GM19468 (cell line): Measurements from ENCODE around the gene ZMAT2.
"Not testable (repeated sequence)": the region's sequence is repeated elsewhere in the genome, so short reads cannot be mapped to it uniquely, and the experiment has no call there.

Experiments used
- ATAC-seq: cut with Tn5 transposase; IDR thresholded peaks from one replicate; pipeline ENCODE4 v1.9.1; 2021; ENCODE audit warnings: mild to moderate bottlenecking, moderate library complexity, moderate number of reproducible peaks; ENCODE audit not compliant: unreplicated experiment; ENCODE audit errors: extremely low read depth

ZMAT2 gene

GRCh38 chr5:140700177-140701144, at the start of gene ZMAT2:
Gene ZMAT2, plus strand, starts transcription at chr5:140700447. Its CDS starts 14 bp downstream, at chr5:140700461.
- ATAC-seq = peak; percentile 88

- no peak for ATAC-seq
Observed at GRCh38 chr5:140658870-140659269, 41.4 kb upstream of the ZMAT2 start.

DNA sequence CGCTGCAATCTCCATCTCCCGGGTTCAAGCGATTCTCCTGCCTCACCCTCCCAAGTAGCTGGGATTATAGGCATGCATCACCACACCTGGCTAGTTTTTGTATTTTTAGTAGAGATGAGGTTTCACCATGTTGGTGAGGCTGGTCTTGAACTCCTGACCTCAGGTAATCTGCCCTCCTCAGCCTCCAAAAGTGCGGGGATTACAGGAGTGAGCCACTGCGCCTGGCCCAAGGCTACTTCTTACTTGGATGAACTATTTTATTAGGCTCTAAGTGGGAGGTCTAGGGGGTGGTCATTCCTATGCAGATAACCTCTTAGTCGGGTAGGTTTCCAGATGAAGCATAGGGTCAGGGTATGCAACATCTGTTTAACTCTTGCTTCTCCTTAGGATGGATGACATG, 39.9 kb upstream of the ZMAT2 start:
- not testable (repeated sequence) for ATAC-seq

- ATAC-seq = no peak
Observed at GRCh38 chr5:140664030-140664358, 36.3 kb upstream of the ZMAT2 start.

DNA sequence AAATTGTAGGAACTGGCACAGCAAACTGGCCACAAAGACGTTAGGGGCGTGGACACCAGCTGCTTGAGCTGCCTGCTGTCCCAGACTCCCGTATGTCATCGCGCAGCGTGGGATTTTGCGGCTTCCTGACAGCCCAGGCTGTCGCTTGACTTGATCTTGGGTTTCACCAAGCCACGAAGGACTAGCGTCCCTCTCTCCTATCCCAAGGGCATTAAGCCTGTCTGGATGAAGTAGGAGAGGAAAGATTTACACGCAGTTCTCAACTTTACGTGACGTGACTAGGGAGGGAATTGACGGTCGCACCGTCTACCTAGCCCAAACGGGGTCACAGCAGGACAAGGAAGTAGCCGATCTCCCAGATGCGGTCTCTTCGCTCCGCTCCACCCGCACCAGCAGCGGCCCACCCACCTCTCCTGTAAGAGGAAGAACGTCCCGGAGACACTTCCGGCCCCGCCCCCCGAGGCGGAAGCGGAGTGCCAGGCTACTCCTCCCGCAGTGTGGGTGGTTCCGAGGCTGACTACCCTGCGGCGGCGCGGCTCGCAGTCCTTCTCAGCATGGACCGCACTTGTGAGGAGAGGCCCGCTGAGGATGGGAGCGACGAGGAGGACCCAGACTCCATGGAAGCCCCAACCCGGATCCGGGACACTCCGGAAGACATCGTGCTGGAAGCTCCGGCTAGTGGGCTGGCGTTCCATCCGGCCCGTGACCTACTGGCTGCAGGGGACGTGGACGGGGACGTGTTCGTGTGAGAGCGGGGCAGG, 35.7 kb upstream of the ZMAT2 start, which contains the start of gene WDR55:
Gene WDR55 (plus strand): TSS at position 546 of the 761 bp plus-strand sequence. CDS start 9 bp downstream, at position 555.
- ATAC-seq = peak; percentile 96

- ATAC-seq = not testable (repeated sequence)
Observed at GRCh38 chr5:140671035-140671434, 29.2 kb upstream of the ZMAT2 start.

DNA sequence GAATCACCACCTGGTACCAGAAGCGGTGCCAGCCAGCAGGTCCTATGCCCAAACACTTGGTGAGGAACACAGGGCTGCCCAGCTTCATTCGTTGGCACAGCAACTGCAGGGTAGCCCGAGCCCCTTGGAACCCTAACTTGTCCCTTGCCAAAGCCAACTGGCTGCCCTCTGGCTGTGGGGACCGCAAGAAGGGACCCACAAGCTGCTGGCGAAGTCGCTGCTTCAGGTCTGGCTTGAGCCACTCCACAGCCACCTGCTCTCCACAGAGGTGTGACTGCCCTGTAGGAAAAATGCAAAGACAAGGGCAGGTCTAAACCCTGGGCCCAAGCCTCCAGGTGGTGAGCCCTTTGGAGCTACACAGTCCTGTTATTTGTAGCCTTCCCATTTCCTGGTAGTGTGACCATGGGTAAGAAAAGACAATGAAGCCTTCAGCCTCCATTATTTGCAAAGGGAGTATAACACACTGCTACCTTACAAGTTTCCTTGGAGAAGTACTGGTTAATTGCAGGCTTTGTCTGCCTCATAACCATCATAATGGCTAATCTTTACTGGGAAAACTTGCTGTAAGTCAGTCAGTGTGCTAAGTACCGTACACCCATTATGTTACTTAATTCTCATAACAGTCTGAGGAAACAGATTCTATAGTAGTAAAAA, 28.6 kb upstream of the ZMAT2 start:
- no peak for ATAC-seq

- no peak for ATAC-seq
Observed at GRCh38 chr5:140672455-140673186, 27.6 kb upstream of the ZMAT2 start.

GRCh38 chr5:140673187-140673976, 26.9 kb upstream of the ZMAT2 start, which contains the start of gene DND1:
Gene DND1, minus strand, starts transcription at chr5:140673576. Its CDS starts 34 bp downstream, at chr5:140673542.
- ATAC-seq = no peak

DNA sequence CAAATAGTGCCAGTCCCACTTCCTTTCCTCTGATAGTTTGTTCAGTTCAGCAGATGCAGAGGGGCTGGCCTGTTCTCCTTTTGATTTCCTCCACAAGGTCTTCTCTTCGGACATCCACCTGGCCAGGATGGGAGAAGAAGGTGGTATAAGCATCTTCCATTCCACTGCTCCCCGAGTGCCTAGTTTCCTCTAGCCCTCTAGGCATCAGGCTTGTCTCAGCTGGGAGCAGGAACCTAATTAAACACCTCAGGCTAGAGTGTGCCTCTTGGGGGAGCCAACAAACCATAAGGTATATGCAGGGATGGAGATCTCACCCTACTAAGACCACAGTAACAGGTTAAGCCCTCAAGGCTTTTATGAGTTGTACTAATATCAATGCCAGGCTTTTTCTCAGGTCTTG, 26.0 kb upstream of the ZMAT2 start:
- no peak for ATAC-seq

- ATAC-seq = no peak
Observed at GRCh38 chr5:140674629-140675028, 25.6 kb upstream of the ZMAT2 start.

- peak; percentile 56 for ATAC-seq
Observed at GRCh38 chr5:140677947-140678346, 22.3 kb upstream of the ZMAT2 start.

DNA sequence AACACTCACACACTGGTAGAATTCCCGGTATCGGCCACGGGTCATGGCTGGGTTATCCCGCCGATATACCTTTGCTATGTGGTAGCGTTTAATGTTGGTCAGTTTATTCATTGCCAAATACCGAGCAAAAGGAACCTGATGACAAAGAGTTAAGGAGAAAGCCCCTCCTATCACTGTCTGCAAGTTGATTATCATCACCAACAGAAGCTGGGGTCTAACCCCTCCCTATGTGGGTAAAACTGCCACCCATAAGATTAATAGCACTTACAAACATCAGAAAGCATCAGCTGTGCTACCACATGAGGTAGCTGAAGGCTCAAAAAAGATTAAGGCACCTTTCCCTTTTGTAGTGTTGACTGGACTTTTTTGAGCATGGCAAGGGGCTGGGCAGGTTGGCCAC, 21.3 kb upstream of the ZMAT2 start:
- no peak for ATAC-seq

DNA sequence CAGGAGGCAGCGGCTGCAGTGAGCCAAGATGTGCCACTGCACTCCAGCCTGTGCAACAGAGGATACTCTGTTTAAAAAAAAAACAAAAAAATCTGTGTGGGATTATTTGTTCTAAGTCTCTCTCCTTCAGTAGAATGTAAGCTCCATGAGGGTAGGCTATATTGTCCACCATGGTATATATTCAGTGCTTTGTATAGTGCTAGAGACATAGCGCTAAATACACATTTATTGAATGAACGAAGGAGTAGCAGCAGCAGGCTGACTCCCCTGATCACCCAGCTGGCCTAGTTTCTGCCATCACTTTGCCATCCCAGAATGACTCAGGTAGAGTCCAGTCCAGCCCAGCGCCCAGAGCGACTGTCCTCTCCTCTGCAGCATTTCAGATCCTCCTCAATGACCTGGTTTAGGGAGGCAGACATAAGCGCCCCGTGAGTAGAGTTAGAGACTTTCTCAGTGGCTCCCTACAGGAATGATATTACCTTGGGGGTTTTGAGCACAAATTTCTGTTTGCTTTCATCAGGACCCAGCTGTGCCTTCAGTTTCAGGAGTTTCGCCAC, 9.8 kb upstream of the ZMAT2 start:
- ATAC-seq = no peak

DNA sequence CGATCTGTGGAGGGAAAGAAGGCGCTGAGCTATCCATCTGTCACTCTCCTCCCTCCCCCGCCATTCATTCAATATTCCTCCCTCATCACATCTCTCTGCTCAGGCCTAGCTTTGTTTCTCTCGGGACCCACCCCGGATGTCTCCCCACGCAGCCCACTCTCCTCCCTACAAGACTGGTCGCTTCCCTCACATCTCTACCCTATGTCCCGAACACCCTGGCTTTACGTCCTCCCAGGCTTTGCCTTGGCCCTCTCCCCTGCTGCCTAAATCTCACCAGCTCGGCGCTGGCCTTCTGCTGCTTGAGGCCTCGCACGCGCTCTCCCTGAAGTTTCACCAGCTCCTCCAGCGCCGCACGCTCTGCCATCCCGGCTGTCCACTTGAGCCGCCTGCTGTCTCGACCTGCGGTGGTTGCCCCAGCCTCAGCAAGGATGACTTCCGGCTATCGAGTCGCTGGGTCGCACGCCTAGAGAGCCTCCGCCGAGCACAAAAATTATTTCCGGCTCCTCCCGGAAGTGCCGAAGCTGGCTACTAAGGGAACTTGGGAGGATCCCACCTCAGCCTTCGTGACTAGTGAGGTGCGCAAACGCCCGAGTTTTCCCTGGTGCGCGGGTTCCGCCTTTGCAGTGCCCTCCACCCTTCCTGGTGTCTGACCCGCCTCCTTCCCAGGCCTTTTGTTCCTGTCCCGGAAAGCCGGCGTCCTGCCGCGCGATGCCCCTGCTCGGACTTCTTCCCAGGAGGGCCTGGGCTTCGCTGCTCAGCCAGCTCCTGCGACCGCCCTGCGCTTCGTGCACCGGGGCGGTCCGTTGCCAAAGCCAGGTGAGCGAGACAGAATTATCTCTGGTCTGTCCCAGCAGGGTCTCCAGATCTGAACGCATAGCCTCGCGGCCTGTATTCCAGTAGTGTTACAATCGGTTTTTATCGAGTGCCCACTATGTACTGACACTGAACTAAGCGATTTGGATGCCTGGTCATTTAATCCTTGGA, 9.0 kb upstream of the ZMAT2 start, which contains the start of the genes HARS1 and HARS2:
Gene HARS1 (minus strand): TSS at position 430 of the 984 bp plus-strand sequence. CDS start 66 bp downstream, at position 364.
Gene HARS2 (plus strand): TSS at position 515 of the 984 bp plus-strand sequence. CDS start 194 bp downstream, at position 709.
- peak; percentile 80 for ATAC-seq

- no peak for ATAC-seq
Observed at GRCh38 chr5:140694276-140694675, 6.0 kb upstream of the ZMAT2 start.

DNA sequence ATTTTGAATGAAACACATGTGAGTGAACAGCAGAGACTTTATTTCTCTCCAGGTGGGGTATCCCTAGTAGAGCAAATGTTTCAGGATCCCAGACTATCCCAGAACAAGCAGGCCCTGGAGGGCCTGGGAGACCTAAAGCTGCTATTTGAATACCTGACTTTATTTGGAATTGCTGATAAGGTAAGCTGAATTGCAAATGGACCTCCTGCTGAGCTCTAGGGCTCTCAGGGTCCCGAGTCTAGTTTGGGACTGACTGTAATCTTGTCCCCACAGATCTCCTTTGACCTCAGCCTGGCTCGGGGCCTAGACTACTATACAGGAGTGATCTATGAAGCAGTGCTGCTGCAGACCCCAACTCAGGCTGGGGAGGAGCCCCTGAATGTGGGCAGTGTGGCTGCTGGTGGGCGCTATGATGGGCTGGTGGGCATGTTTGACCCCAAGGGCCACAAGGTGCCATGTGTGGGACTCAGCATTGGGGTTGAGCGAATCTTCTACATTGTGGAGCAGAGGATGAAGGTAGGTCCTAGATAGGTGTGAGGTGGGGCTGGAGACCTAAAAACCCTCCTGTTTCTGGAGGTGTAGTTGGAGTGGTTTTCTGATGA, 3.3 kb upstream of the ZMAT2 start:
- no peak for ATAC-seq
